OCI-LY7 (cell line): ENCODE measurements around the gene SHISA5. TPM values are rescaled to one million over a fixed set of nuclear protein-coding genes. Genes with fewer than 3 reads are reported as not detected.

Source experiments
- BruUV-seq: library from RNA; stranded (reverse); fragments of 400-500 nt; replicated peaks from 2 replicates; lab custom pipeline; 2021; lab: Mats Ljungman, UMichigan
- CTCF ChIA-PET: fragments of 300-600 bp; sonication (Branson Sonifier 250); formaldehyde crosslinking; loops from one replicate; lab custom pipeline; 2022; ENCODE audit warnings: antibody characterized with exemption; ENCODE audit not compliant: unreplicated experiment; lab: Charles Lee
- POLR2A ChIA-PET: fragments of 300-600 bp; sonication (Branson Sonifier 250); formaldehyde crosslinking; loops from one replicate; lab custom pipeline; 2022; ENCODE audit warnings: antibody characterized with exemption; lab: Charles Lee
- DNase-seq: peaks from one replicate; pipeline ENCODE4 v3.0.0-alpha.2; 2015; ENCODE audit warnings: low spot score
- H2AFZ ChIP-seq: fragments of 200-600 bp; sonication (generic), shearing (Covaris generic); 2 replicates; pipeline ENCODE4 v1.6.1; 2014; ENCODE audit warnings: mild to moderate bottlenecking, antibody characterized with exemption, low read length, moderate library complexity
- H3K27ac ChIP-seq: fragments of 200-600 bp; sonication (generic); 2 replicates; pipeline ENCODE4 v1.5.1; 2014; ENCODE audit warnings: mixed run types, low read depth, mild to moderate bottlenecking, moderate library complexity, low read length, inconsistent platforms; ENCODE audit not compliant: poor library complexity, severe bottlenecking
- H3K36me3 ChIP-seq: fragments of 200-600 bp; sonication (generic); 2 replicates; pipeline ENCODE4 v1.6.1; 2014; ENCODE audit warnings: mild to moderate bottlenecking, antibody characterized with exemption, low read length, moderate library complexity, mixed read lengths; ENCODE audit not compliant: insufficient read depth
- H3K4me1 ChIP-seq: fragments of 200-600 bp; sonication (generic); 2 replicates; pipeline ENCODE4 v1.5.1; 2014; ENCODE audit warnings: mild to moderate bottlenecking, low read length; ENCODE audit not compliant: insufficient read depth, poor library complexity, severe bottlenecking
- H3K4me2 ChIP-seq: fragments of 200-600 bp; sonication (generic); 2 replicates; pipeline ENCODE4 v1.6.1; 2014; ENCODE audit warnings: mild to moderate bottlenecking, low read length
- H3K4me3 ChIP-seq: fragments of 200-600 bp; sonication (generic); 2 replicates; pipeline ENCODE4 v1.5.1; 2014; ENCODE audit warnings: mild to moderate bottlenecking, low read depth, low read length; ENCODE audit not compliant: poor library complexity, severe bottlenecking
- H3K79me2 ChIP-seq: fragments of 200-600 bp; sonication (generic); 2 replicates; pipeline ENCODE4 v1.6.1; 2016; ENCODE audit warnings: low read depth, mild to moderate bottlenecking, low read length, moderate library complexity, mixed read lengths; ENCODE audit not compliant: insufficient read depth
- H3K9me2 ChIP-seq: fragments of 200-600 bp; sonication (generic); 2 replicates; pipeline ENCODE4 v1.6.1; 2016; ENCODE audit warnings: mild to moderate bottlenecking, low read length, mixed read lengths; ENCODE audit not compliant: insufficient read depth
- H3K9me3 ChIP-seq: fragments of 200-600 bp; sonication (generic); 2 replicates; pipeline ENCODE4 v1.6.1; 2014; ENCODE audit warnings: mild to moderate bottlenecking, mixed run types, low read length, mixed read lengths
- H4K20me1 ChIP-seq: fragments of 200-600 bp; sonication (generic); 2 replicates; pipeline ENCODE4 v1.6.1; 2014; ENCODE audit warnings: mild to moderate bottlenecking, antibody characterized with exemption, low read length, moderate library complexity, mixed read lengths; ENCODE audit not compliant: insufficient read depth
- EZH2phosphoT487 ChIP-seq: fragments of 200-600 bp; sonication (generic); IDR thresholded peaks from 2 replicates; pipeline ENCODE4 v1.6.1; 2018; ENCODE audit warnings: low read depth, borderline replicate concordance, mild to moderate bottlenecking, mixed run types, antibody characterized with exemption, low read length, moderate library complexity, mixed read lengths
- intact Hi-C: fragments of 100-400 bp; cut with micrococcal nuclease; formaldehyde crosslinking; loops from one replicate; pipeline ENCODE4 v1.10.0; 2022; ENCODE audit not compliant: unreplicated experiment
- total RNA-seq, 2 experiments: library from RNA; depleted of rRNA in 1 of 2; stranded (reverse); fragments of >200 nt in 1 of 2; shearing (Covaris generic) in 1 of 2; gene quantifications; 2 replicates each; pipeline ENCODE4 v1.2.3, GENCODE V29; 2014 to 2022
- TF ChIP-seq, protein P1 (sequence below): fragments of 200-600 bp; sonication (generic); conservative IDR thresholded peaks from 2 replicates; pipeline ENCODE4 v1.5.1; 2014; ENCODE audit warnings: mild to moderate bottlenecking, antibody characterized with exemption, low read length, moderate library complexity, mixed read lengths

Gene SHISA5
- total RNA-seq, 2 experiments from 2014 or later: 97.3 to 102 TPM

DNA sequence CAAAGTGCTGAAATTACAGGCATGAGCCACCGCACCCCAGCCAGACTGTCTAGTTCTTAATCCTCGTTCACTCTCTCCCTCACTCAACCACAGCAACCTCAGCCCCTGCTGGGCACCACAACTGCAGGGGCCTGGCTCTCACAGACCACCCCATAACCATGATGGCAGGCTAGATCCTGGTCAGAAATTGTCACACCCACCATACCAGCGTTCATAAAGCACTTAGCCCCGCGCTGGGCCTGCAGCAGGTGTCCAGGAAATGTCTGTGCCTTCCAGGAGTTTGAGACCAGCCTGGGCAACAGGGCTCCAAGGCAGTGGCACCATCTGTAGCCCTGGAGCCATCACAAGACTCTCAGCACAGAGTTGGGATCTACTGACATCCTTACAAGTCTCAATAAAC, 1.9 kb downstream of the SHISA5 start:
- Histone ChIP-seq H3K27ac (no peak overlapping the region), H3K9me2 (no peaks in the 10 kb centered on the region)
- BruUV-seq: no TSS peak

DNA sequence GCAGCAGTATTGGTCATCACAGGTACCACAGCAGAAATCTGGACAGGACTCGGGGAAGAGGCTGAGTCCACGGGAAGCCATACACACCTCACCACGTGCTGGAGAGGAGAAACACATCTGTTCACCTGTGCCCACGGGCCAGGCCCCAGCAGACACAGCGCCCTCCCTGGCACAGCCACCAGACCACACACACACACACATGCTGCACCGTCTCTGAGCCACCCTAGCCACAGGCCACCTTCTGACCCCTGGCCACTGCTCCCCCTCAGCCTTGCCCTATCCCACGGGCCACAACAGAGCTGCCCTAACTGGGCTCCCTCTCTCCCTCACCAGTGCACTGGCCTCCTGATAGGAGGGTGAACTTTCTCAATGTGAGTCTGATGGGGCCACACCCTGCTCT, 2.8 kb downstream of the SHISA5 start:
- Histone ChIP-seq H3K4me1 (no peaks in the 10 kb centered on the region), H4K20me1 (no peaks in the 10 kb centered on the region), H3K79me2 (no peaks in the 10 kb centered on the region), H2AFZ (no peak overlapping the region), H3K9me2 (no peaks in the 10 kb centered on the region), H3K4me3 (no peak overlapping the region), H3K36me3 (no peaks in the 10 kb centered on the region), H3K4me2 (no peak overlapping the region), H3K9me3 (no peaks in the 10 kb centered on the region), H3K27ac (no peak overlapping the region)
- BruUV-seq: no TSS peak
- ChIA-PET POLR2A (interaction anchor here (0.9 kb wide), 1 partner anchor 12 kb away, joined by 3 read pairs; no protein-coding TSS in a partner anchor), CTCF (no interaction called here)
- no peak for DNase-seq
- no peak for TF ChIP-seq EZH2phosphoT487
- TF ChIP-seq, protein P1, sequence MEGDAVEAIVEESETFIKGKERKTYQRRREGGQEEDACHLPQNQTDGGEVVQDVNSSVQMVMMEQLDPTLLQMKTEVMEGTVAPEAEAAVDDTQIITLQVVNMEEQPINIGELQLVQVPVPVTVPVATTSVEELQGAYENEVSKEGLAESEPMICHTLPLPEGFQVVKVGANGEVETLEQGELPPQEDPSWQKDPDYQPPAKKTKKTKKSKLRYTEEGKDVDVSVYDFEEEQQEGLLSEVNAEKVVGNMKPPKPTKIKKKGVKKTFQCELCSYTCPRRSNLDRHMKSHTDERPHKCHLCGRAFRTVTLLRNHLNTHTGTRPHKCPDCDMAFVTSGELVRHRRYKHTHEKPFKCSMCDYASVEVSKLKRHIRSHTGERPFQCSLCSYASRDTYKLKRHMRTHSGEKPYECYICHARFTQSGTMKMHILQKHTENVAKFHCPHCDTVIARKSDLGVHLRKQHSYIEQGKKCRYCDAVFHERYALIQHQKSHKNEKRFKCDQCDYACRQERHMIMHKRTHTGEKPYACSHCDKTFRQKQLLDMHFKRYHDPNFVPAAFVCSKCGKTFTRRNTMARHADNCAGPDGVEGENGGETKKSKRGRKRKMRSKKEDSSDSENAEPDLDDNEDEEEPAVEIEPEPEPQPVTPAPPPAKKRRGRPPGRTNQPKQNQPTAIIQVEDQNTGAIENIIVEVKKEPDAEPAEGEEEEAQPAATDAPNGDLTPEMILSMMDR: no peak
- intact Hi-C loops: no loop called here

More for the DNA sequence above, 1.9 kb downstream of the SHISA5 start:
- Histone ChIP-seq H3K9me3 (no peaks in the 10 kb centered on the region), H3K79me2 (no peaks in the 10 kb centered on the region), H2AFZ (no peak overlapping the region), H4K20me1 (no peaks in the 10 kb centered on the region), H3K36me3 (no peaks in the 10 kb centered on the region), H3K4me2 (no peak overlapping the region), H3K4me3 (no peak overlapping the region), H3K4me1 (no peaks in the 10 kb centered on the region)
- DNase-seq: no peak
- intact Hi-C loops: no loop called here
- TF ChIP-seq, protein P1: no peak
- no peak for TF ChIP-seq EZH2phosphoT487
- CTCF ChIA-PET: no interaction called here
- POLR2A ChIA-PET: no interaction called here

- Histone ChIP-seq H4K20me1 (no peaks in the 10 kb centered on the region), H3K4me1 (no peaks in the 10 kb centered on the region), H2AFZ (no peak overlapping the region), H3K27ac (no peak overlapping the region), H3K36me3 (no peaks in the 10 kb centered on the region), H3K79me2 (no peaks in the 10 kb centered on the region), H3K9me2 (no peaks in the 10 kb centered on the region), H3K4me2 (no peak overlapping the region), H3K9me3 (no peaks in the 10 kb centered on the region), H3K4me3 (no peak overlapping the region)
- BruUV-seq: no TSS peak
- no peak for DNase-seq
- ChIA-PET CTCF (no interaction called here), POLR2A (interaction anchor here (0.9 kb wide), 1 partner anchor 12 kb away, joined by 3 read pairs; no protein-coding TSS in a partner anchor)
- intact Hi-C loops: no loop called here
- no peak for TF ChIP-seq EZH2phosphoT487
- TF ChIP-seq, protein P1: no peak
Observed at GRCh38 chr3:48500656-48501055, 3.3 kb downstream of the SHISA5 start.
